Measurements from ENCODE around the gene PIMREG.

PIMREG gene

DNA sequence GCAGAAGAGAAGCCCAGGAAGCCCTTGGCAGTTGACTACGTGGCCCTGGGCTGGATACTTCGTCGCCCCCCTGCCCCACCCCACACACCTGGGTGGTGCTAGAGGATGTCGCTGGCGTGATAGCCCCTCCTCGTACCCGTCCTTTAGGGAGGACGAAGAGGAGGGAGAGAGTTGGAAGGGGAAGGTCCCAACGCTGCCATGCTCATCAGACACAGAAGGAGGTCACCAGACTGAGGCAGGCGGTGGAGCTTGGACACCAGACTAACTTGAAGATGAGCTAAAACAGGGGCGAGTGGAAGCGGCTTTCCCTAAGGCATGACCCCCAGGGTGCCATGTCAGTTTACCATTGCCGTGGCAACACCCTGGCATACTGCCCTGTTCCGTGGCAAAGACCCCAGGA is 20.3 kb upstream of the PIMREG start:
- no peaks in the 10 kb centered on the region for H3K79me2 ChIP-seq (ENCODE audit: control insufficient read depth, low read length)
- no peaks in the 10 kb centered on the region for H3K9me3 ChIP-seq (ENCODE audit: control insufficient read depth, insufficient read depth, low read length)
- H3K27me3 ChIP-seq (ENCODE audit: control insufficient read depth, low read length): no peaks in the 10 kb centered on the region
- no peak overlapping the region for H3K4me3 ChIP-seq (ENCODE audit: low read length)
- no peaks in the 10 kb centered on the region for H3F3A ChIP-seq (ENCODE audit: control insufficient read depth, insufficient read depth)
- H4K20me1 ChIP-seq (ENCODE audit: control insufficient read depth, insufficient read depth, low read depth, low read length): no peaks in the 10 kb centered on the region
- no peaks in the 10 kb centered on the region for H3K4me1 ChIP-seq (ENCODE audit: control insufficient read depth, low read length)
- H3K27ac ChIP-seq (ENCODE audit: low read depth, low read length): no peak overlapping the region
- H3K4me2 ChIP-seq (ENCODE audit: low read length): no peak overlapping the region
- no peaks in the 10 kb centered on the region for H3K9me2 ChIP-seq (replicated peaks; ENCODE audit: control insufficient read depth, low read length)
- H3K36me3 ChIP-seq (ENCODE audit: control insufficient read depth, low read length): no peaks in the 10 kb centered on the region
- TF ChIP-seq, protein P1, sequence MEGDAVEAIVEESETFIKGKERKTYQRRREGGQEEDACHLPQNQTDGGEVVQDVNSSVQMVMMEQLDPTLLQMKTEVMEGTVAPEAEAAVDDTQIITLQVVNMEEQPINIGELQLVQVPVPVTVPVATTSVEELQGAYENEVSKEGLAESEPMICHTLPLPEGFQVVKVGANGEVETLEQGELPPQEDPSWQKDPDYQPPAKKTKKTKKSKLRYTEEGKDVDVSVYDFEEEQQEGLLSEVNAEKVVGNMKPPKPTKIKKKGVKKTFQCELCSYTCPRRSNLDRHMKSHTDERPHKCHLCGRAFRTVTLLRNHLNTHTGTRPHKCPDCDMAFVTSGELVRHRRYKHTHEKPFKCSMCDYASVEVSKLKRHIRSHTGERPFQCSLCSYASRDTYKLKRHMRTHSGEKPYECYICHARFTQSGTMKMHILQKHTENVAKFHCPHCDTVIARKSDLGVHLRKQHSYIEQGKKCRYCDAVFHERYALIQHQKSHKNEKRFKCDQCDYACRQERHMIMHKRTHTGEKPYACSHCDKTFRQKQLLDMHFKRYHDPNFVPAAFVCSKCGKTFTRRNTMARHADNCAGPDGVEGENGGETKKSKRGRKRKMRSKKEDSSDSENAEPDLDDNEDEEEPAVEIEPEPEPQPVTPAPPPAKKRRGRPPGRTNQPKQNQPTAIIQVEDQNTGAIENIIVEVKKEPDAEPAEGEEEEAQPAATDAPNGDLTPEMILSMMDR (IDR thresholded peaks at IDR 0.05; ENCODE audit: low read depth, low read length, poor library complexity, severe bottlenecking): no peak
- TF ChIP-seq EZH2phosphoT487 (IDR thresholded peaks at IDR 0.05; ENCODE audit: borderline replicate concordance, low read length): no peak

- Histone ChIP-seq H3K9me2 (replicated peaks; ENCODE audit: control insufficient read depth, low read length) (no peaks in the 10 kb centered on the region), H3F3A (ENCODE audit: control insufficient read depth, insufficient read depth) (no peaks in the 10 kb centered on the region), H4K20me1 (ENCODE audit: control insufficient read depth, insufficient read depth, low read depth, low read length) (no peaks in the 10 kb centered on the region), H3K4me2 (ENCODE audit: low read length) (no peak overlapping the region), H3K9me3 (ENCODE audit: control insufficient read depth, insufficient read depth, low read length) (no peaks in the 10 kb centered on the region), H3K27ac (ENCODE audit: low read depth, low read length) (no peak overlapping the region), H3K27me3 (ENCODE audit: control insufficient read depth, low read length) (no peaks in the 10 kb centered on the region), H3K4me1 (ENCODE audit: control insufficient read depth, low read length) (no peaks in the 10 kb centered on the region), H3K4me3 (ENCODE audit: low read length) (no peak overlapping the region), H3K36me3 (ENCODE audit: control insufficient read depth, low read length) (no peaks in the 10 kb centered on the region), H3K79me2 (ENCODE audit: control insufficient read depth, low read length) (no peaks in the 10 kb centered on the region)
- TF ChIP-seq, protein P1 (IDR thresholded peaks at IDR 0.05; ENCODE audit: low read depth, low read length, poor library complexity, severe bottlenecking): no peak
- TF ChIP-seq EZH2phosphoT487 (IDR thresholded peaks at IDR 0.05; ENCODE audit: borderline replicate concordance, low read length): no peak
Observed at GRCh38 chr17:6425407-6425806, 18.8 kb upstream of the PIMREG start.

DNA sequence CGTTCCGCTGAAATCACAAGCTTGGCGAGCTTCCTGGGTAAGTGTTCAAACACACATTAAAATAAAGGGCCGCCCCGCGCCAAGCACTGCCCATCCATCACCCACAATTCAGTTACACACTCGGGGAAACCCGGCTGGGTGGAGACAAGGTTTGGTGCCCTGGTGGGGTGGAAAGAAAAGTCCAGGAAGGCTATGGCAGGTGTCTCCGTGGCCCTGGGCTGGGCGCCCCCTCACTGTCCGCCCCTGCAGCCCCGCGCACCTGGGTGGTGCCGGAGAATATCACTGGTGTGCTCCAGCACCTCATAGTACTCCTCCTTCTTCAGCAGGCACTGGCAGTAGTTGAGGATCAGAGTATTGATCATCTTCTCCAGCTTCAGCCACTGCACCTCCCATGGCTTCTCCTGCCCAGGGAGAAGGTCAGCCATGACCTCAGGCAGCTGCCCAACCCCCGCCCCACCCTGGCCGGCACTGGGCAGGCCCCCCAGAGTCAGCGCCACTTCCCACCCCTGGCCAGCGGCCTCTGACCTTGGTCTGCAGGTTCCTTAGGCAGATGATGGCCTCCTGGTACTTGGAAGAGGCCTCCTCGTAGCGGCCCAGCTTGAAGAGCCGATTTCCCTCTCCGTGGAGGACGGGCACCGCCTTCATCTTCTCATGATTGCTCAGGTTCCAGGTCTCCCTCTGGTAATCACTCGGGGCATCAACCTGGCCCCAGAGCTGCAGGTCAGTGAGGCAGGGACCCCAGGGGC is 17.7 kb upstream of the PIMREG start:
- Histone ChIP-seq H3K27ac (ENCODE audit: low read depth, low read length) (no peak overlapping the region), H3K9me2 (replicated peaks; ENCODE audit: control insufficient read depth, low read length) (no peaks in the 10 kb centered on the region), H3K79me2 (ENCODE audit: control insufficient read depth, low read length) (no peaks in the 10 kb centered on the region), H4K20me1 (ENCODE audit: control insufficient read depth, insufficient read depth, low read depth, low read length) (no peaks in the 10 kb centered on the region), H3F3A (ENCODE audit: control insufficient read depth, insufficient read depth) (no peaks in the 10 kb centered on the region), H3K36me3 (ENCODE audit: control insufficient read depth, low read length) (no peaks in the 10 kb centered on the region), H3K4me2 (ENCODE audit: low read length) (no peak overlapping the region), H3K9me3 (ENCODE audit: control insufficient read depth, insufficient read depth, low read length) (peaks cover 4% of the 10 kb centered on the region; the same call in 1 of the 2 replicates), H3K4me1 (ENCODE audit: control insufficient read depth, low read length) (no peaks in the 10 kb centered on the region), H3K27me3 (ENCODE audit: control insufficient read depth, low read length) (no peaks in the 10 kb centered on the region), H3K4me3 (ENCODE audit: low read length) (no peak overlapping the region)
- no peak for TF ChIP-seq EZH2phosphoT487 (IDR thresholded peaks at IDR 0.05; ENCODE audit: borderline replicate concordance, low read length)
- TF ChIP-seq, protein P1 (IDR thresholded peaks at IDR 0.05; ENCODE audit: low read depth, low read length, poor library complexity, severe bottlenecking): no peak
